HG02885 (cell line): ENCODE data around the gene STK33.
A peak's percentile ranks its signal among the peaks of the same experiment; 100 is the strongest.

Source experiments
- ATAC-seq: cut with Tn5 transposase; IDR thresholded peaks from one replicate; pipeline ENCODE4 v1.9.1; 2021; ENCODE audit warnings: mild to moderate bottlenecking; ENCODE audit not compliant: unreplicated experiment, poor library complexity

The STK33 gene

GRCh38 chr11:8361206-8361605 is 232.8 kb downstream of the STK33 start:
- no peak for ATAC-seq

GRCh38 chr11:8360086-8360828 is 233.8 kb downstream of the STK33 start:
- ATAC-seq: no peak

GRCh38 chr11:8359521-8359920 is 234.5 kb downstream of the STK33 start:
- ATAC-seq: no peak

- no peak for ATAC-seq
These were observed 236.0 kb downstream of the STK33 start for GRCh38 chr11:8357891-8358566.

- ATAC-seq: no peak
These were observed 236.5 kb downstream of the STK33 start for GRCh38 chr11:8357505-8357888.

- ATAC-seq: no peak
These were observed 237.1 kb downstream of the STK33 start for GRCh38 chr11:8356721-8357504.

GRCh38 chr11:8356216-8356615 is 237.8 kb downstream of the STK33 start:
- ATAC-seq: no peak

- no peak for ATAC-seq
These were observed 238.6 kb downstream of the STK33 start for GRCh38 chr11:8355416-8355742.

GRCh38 chr11:8354622-8355415 is 239.2 kb downstream of the STK33 start:
- no peak for ATAC-seq

GRCh38 chr11:8352876-8353505 is 241.0 kb downstream of the STK33 start:
- no peak for ATAC-seq

GRCh38 chr11:8352103-8352875 is 241.7 kb downstream of the STK33 start:
- no peak for ATAC-seq

- ATAC-seq: no peak
These were observed 242.8 kb downstream of the STK33 start for GRCh38 chr11:8351223-8351622.

- no peak for ATAC-seq
These were observed 246.1 kb downstream of the STK33 start for GRCh38 chr11:8347978-8348377.

- no peak for ATAC-seq
These were observed 247.8 kb downstream of the STK33 start for GRCh38 chr11:8346157-8346755.

- no peak for ATAC-seq
These were observed 248.8 kb downstream of the STK33 start for GRCh38 chr11:8345179-8345578.

- no peak for ATAC-seq
These were observed 249.7 kb downstream of the STK33 start for GRCh38 chr11:8344346-8344745.

- peak; percentile 76 for ATAC-seq
These were observed 251.0 kb downstream of the STK33 start for GRCh38 chr11:8342821-8343681.

GRCh38 chr11:8341996-8342395 is 252.0 kb downstream of the STK33 start:
- ATAC-seq: no peak
